SK-N-MC (cell line): ENCODE results near the gene TAC1.

Source experiments
- EZH2 ChIP-seq: fragments of 200-600 bp; sonication (generic); IDR thresholded peaks from one replicate; pipeline ENCODE4 v1.6.1; 2017; ENCODE audit warnings: antibody characterized with exemption
- FOXP2 ChIP-seq: optimal IDR thresholded peaks from 2 replicates; pipeline ENCODE3; 2011; ENCODE audit warnings: mild to moderate bottlenecking, moderate library complexity; ENCODE audit not compliant: insufficient read depth; ENCODE audit errors: extremely low read length, control extremely low read depth
- POLR2AphosphoS5 ChIP-seq: IDR thresholded peaks from 2 replicates; pipeline ENCODE4 v1.6.1; 2012; ENCODE audit warnings: mild to moderate bottlenecking, low read depth, low read length, borderline replicate concordance

GRCh38 chr7:97751566-97751965 is 19.7 kb downstream of the TAC1 start:
- TF ChIP-seq EZH2: no peak
- TF ChIP-seq FOXP2: no peak
- TF ChIP-seq POLR2AphosphoS5: no peak
